Measurements from ENCODE around the gene CD7. TPM values are rescaled to one million over a fixed set of nuclear protein-coding genes. Genes with fewer than 3 reads are reported as not detected.

The CD7 gene
- total RNA-seq, 1 experiment from 2014 or later: not detected

GRCh38 chr17:82342361-82343079, 25.1 kb upstream of the CD7 start:
- H3K4me3 Mint-ChIP-seq (ENCODE audit: low read depth, unreplicated experiment): no peak overlapping the region
- peaks cover 27% of the 10 kb centered on the region for H3K4me1 Mint-ChIP-seq (ENCODE audit: low read depth, unreplicated experiment)
- no peak for TF ChIP-seq CTCF (IDR thresholded peaks at IDR 0.05; ENCODE audit: unreplicated experiment)
- H3K9me3 Mint-ChIP-seq (ENCODE audit: low read depth, unreplicated experiment): no peaks in the 10 kb centered on the region
- H3K27me3 Mint-ChIP-seq (ENCODE audit: unreplicated experiment): no peaks in the 10 kb centered on the region
- BruUV-seq (replicated peaks): no TSS peak
- no peak overlapping the region for H3K27ac Mint-ChIP-seq (ENCODE audit: unreplicated experiment)
- H3K36me3 Mint-ChIP-seq (ENCODE audit: insufficient read depth, unreplicated experiment): peaks cover 12% of the 10 kb centered on the region
- intact Hi-C loops (cut with micrococcal nuclease; ENCODE audit: unreplicated experiment): no loop called here
- no peak for DNase-seq
- CTCF ChIA-PET: no interaction called here

GRCh38 chr17:82339634-82340580, 22.5 kb upstream of the CD7 start:
- DNase-seq: no peak
- peak overlapping the region; percentile 64 for H3K4me3 Mint-ChIP-seq (ENCODE audit: low read depth, unreplicated experiment)
- peaks cover 31% of the 10 kb centered on the region for H3K4me1 Mint-ChIP-seq (ENCODE audit: low read depth, unreplicated experiment)
- H3K36me3 Mint-ChIP-seq (ENCODE audit: insufficient read depth, unreplicated experiment): peaks cover 8% of the 10 kb centered on the region
- no peak for TF ChIP-seq CTCF (IDR thresholded peaks at IDR 0.05; ENCODE audit: unreplicated experiment)
- no TSS peak for BruUV-seq (replicated peaks)
- H3K9me3 Mint-ChIP-seq (ENCODE audit: low read depth, unreplicated experiment): no peaks in the 10 kb centered on the region
- intact Hi-C loops (cut with micrococcal nuclease; ENCODE audit: unreplicated experiment): loop anchor here (5.0 kb wide), 1 partner anchor 43 kb away; no protein-coding TSS in a partner anchor
- H3K27ac Mint-ChIP-seq (ENCODE audit: unreplicated experiment): peak overlapping the region; percentile 85
- CTCF ChIA-PET: interaction anchor here (0.7 to 1.1 kb wide), 3 partner anchors 10 to 98 kb away, joined by 3 to 4 read pairs (median 3); no protein-coding TSS in a partner anchor
- no peaks in the 10 kb centered on the region for H3K27me3 Mint-ChIP-seq (ENCODE audit: unreplicated experiment)

GRCh38 chr17:82338858-82339633, 21.6 kb upstream of the CD7 start:
- BruUV-seq (replicated peaks): TSS peak; percentile 69
- H3K27me3 Mint-ChIP-seq (ENCODE audit: unreplicated experiment): no peaks in the 10 kb centered on the region

More at GRCh38 chr17:82338858-82339633, 21.6 kb upstream of the CD7 start:
- CTCF ChIA-PET: interaction anchor here (1.0 to 1.1 kb wide), 2 partner anchors 10 to 97 kb away, joined by 3 read pairs; no protein-coding TSS in a partner anchor
- H3K4me3 Mint-ChIP-seq (ENCODE audit: low read depth, unreplicated experiment): peak overlapping the region; percentile 64
- H3K36me3 Mint-ChIP-seq (ENCODE audit: insufficient read depth, unreplicated experiment): peaks cover 10% of the 10 kb centered on the region
- peak; percentile 62 for DNase-seq
- TF ChIP-seq CTCF (IDR thresholded peaks at IDR 0.05; ENCODE audit: unreplicated experiment): no peak
- intact Hi-C loops (cut with micrococcal nuclease; ENCODE audit: unreplicated experiment): loop anchor here (5.0 kb wide), 1 partner anchor 42 kb away; no protein-coding TSS in a partner anchor
- H3K4me1 Mint-ChIP-seq (ENCODE audit: low read depth, unreplicated experiment): peaks cover 34% of the 10 kb centered on the region
- H3K9me3 Mint-ChIP-seq (ENCODE audit: low read depth, unreplicated experiment): no peaks in the 10 kb centered on the region
- H3K27ac Mint-ChIP-seq (ENCODE audit: unreplicated experiment): peak overlapping the region; percentile 85

All from Calu3 (cell line).